Measurements from ENCODE around the gene ZNF195.
A peak's percentile ranks its signal among the peaks of the same experiment; 100 is the strongest.
"Not testable (repeated sequence)": the region's sequence is repeated elsewhere in the genome, so short reads cannot be mapped to it uniquely, and the experiment has no call there.

The ZNF195 gene

DNA sequence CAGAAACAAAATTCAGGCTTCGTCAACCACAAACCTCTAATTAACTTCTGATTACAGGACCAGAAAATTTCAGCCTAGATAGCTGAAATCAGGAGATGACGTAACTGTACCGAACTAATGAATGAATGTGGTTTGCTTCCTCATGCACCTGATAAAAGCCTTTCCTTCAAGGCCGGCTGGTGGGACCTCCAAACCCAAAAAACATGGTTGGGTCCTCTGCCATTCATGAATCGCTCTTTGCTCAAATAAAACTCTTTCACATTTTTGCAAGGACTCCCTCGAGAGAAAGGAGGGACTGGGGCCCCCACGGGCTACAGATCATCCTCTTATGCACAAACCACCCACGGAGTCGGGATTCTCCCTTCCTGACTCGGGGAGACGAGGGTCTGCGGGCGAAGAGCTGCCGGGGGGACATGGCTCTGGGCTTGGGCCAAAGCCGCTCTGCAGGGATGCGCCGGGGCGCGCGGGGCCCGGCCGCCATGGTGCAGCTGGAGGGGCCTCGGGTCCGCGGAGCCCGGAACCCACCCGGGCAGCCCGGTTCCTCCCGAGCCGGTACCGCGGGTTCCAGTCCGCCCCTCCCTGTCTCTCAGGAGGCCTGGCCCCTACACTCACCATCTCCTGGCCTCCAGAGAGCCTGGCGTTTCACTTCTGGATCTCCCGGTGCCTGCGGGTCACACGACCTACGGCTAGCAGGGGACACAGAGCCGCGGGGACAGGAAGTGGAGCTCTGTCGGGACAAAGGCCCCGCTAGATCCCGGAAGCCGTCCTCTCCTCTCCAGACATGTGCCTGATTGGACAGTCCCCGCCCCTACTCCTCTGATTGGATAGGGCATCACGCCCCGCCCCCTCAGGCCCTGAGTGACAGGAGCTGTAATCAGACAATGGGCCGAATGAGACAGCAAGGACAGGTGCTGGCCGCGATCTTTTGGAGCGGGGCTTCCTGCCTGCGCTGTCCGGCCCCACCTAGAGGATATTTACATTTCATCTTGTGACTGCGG is at the start of gene ZNF195:
Gene ZNF195 (minus strand): TSS at position 721 of the 998 bp plus-strand sequence. CDS start 106 bp downstream, at position 615.
- Mint-ChIP-seq H3K36me3 (ENCODE audit: low read depth) (peaks cover 47% of the 10 kb centered on the region), H3K27me3 (no peaks in the 10 kb centered on the region), H3K9me3 (peaks cover 7% of the 10 kb centered on the region), H3K4me1 (ENCODE audit: low read depth) (peaks cover 60% of the 10 kb centered on the region), H3K27ac (peak within 1 kb of the TSS; percentile 95), H3K4me3 (peak within 1 kb of the TSS; percentile 93)

- H3K36me3 Mint-ChIP-seq (ENCODE audit: low read depth); H3K4me1 Mint-ChIP-seq (ENCODE audit: low read depth); H3K9me3 Mint-ChIP-seq; H3K4me3 Mint-ChIP-seq; H3K27ac Mint-ChIP-seq: not testable (repeated sequence)
- peaks cover 23% of the 10 kb centered on the region for H3K27me3 Mint-ChIP-seq
Measured at GRCh38 chr11:3428076-3428475, 49.1 kb upstream of the ZNF195 start.

DNA sequence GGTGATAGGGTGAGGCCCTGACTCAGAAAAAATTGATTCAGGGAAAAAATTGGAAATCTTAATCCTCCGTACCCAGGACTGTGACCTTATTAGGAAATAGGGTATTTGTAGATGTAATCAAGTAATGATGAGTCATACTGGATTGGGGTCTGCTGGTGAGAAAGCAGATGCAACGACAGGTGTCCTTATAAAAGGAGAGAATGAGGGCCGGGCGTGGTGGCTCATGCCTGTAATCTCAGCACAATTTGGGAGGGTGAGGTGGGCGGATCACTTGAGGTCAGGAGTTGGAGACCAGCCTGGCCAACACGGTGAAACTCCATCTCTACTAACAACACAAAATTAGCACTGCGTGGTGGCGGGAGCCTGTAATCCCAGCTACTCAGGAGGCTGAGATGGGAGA is 47.6 kb upstream of the ZNF195 start:
- H3K27ac Mint-ChIP-seq; H3K9me3 Mint-ChIP-seq; H3K36me3 Mint-ChIP-seq (ENCODE audit: low read depth); H3K4me3 Mint-ChIP-seq: not testable (repeated sequence)
- Mint-ChIP-seq H3K4me1 (ENCODE audit: low read depth) (peaks cover 11% of the 10 kb centered on the region), H3K27me3 (peaks cover 23% of the 10 kb centered on the region)

DNA sequence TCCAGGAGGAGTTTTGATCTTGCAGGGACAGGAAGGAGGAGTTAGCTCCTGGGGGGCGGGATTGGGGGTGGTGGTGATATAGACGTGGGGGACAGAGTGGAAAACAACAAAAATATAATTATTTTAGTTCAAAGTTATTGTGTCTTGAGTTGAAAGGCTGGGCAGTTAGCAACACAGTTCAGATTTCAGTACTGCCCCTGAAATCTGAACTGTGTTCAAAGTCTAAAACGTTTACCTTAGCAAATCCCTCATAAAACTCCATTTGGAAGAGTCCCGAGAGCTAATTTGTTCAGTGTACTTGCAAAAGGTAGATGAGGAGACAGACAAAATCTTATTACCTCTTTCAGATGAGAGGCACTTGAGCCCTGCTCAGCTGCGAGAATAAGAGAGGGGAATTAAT is 45.0 kb upstream of the ZNF195 start:
- H3K4me1 Mint-ChIP-seq (ENCODE audit: low read depth) = peaks cover 16% of the 10 kb centered on the region
- H3K36me3 Mint-ChIP-seq (ENCODE audit: low read depth); H3K27ac Mint-ChIP-seq; H3K27me3 Mint-ChIP-seq; H3K9me3 Mint-ChIP-seq: not testable (repeated sequence)
- H3K4me3 Mint-ChIP-seq = peak overlapping the region; percentile 89

GRCh38 chr11:3423138-3423731 is 44.3 kb upstream of the ZNF195 start:
- H3K4me3 Mint-ChIP-seq = peak overlapping the region; percentile 89
- not testable (repeated sequence) for H3K9me3 Mint-ChIP-seq; H3K36me3 Mint-ChIP-seq (ENCODE audit: low read depth); H3K27ac Mint-ChIP-seq; H3K27me3 Mint-ChIP-seq
- H3K4me1 Mint-ChIP-seq (ENCODE audit: low read depth) = peaks cover 16% of the 10 kb centered on the region

GRCh38 chr11:3422380-3423137 is 43.6 kb upstream of the ZNF195 start:
- not testable (repeated sequence) for H3K36me3 Mint-ChIP-seq (ENCODE audit: low read depth); H3K27me3 Mint-ChIP-seq; H3K9me3 Mint-ChIP-seq
- Mint-ChIP-seq H3K4me1 (ENCODE audit: low read depth) (peaks cover 16% of the 10 kb centered on the region), H3K27ac (peak overlapping the region; percentile 94), H3K4me3 (peak overlapping the region; percentile 89)

DNA sequence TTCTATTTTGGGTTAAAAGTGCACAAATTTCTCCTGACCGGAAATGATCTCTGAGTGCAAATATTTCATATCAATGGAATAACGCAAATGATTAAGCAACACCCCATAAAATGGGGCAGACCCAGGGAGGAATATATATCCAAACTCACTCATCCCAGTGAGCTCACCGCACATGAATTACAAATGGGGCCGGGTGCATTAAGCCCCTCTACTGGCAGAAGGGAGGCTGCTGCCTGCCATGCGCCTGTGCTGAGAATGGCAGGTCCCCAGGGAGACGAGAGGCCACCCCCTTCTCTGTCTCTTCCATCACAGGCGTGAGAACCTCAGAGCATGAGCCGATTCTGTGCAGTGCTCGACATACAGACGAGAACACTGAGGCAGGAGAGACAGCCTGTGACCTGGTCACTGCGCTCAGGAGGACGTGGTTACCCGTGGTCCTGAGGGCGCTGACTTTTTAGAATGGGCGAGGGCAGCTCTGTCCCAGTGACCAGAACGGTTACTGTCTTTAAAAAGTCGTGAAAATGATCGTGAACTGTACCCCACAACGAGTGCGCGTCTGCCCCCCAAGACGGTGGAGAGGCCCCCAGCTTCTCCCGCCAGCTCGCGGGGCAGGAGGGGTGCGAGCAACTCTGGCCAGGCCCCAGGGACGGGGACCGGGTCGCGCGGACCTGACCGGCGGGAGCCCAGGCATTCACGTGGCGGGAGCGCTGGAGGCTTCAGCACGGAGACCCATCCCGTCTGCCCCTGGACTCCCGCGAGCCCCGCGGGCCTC is 42.8 kb upstream of the ZNF195 start:
- Mint-ChIP-seq H3K4me1 (ENCODE audit: low read depth) (peaks cover 16% of the 10 kb centered on the region), H3K4me3 (peak overlapping the region; percentile 89), H3K27ac (peak overlapping the region; percentile 89)
- not testable (repeated sequence) for H3K36me3 Mint-ChIP-seq (ENCODE audit: low read depth); H3K9me3 Mint-ChIP-seq; H3K27me3 Mint-ChIP-seq

GRCh38 chr11:3420281-3421042 is 41.5 kb upstream of the ZNF195 start:
- H3K4me1 Mint-ChIP-seq (ENCODE audit: low read depth) = peaks cover 16% of the 10 kb centered on the region
- not testable (repeated sequence) for H3K27ac Mint-ChIP-seq, H3K4me3 Mint-ChIP-seq

GRCh38 chr11:3419496-3419895 is 40.5 kb upstream of the ZNF195 start:
- H3K4me1 Mint-ChIP-seq (ENCODE audit: low read depth) = peaks cover 16% of the 10 kb centered on the region
- H3K27me3 Mint-ChIP-seq; H3K36me3 Mint-ChIP-seq (ENCODE audit: low read depth); H3K4me3 Mint-ChIP-seq; H3K9me3 Mint-ChIP-seq; H3K27ac Mint-ChIP-seq: not testable (repeated sequence)

More at GRCh38 chr11:3420281-3421042, 41.5 kb upstream of the ZNF195 start:
- not testable (repeated sequence) for H3K36me3 Mint-ChIP-seq (ENCODE audit: low read depth); H3K27me3 Mint-ChIP-seq; H3K9me3 Mint-ChIP-seq

DNA sequence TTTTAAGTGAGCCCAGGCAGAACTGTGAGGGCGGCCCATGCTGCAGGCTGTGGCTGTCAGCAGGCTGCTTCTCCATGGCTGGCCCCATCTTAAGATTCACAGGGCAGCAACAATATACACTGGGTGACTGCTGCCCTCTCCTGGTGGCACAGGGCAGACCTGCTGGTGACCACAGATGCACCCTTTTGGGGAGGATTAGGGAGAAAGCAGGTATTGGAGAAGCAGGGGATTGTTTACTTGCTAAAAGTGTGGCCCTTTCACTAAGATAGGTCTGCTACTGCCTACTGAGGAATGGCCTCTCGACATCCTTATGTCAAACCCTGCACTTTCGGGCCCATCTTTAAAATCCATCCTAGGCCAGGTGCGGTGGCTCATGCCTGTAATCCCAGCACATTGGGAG is 38.1 kb upstream of the ZNF195 start:
- not testable (repeated sequence) for H3K36me3 Mint-ChIP-seq (ENCODE audit: low read depth); H3K27ac Mint-ChIP-seq; H3K27me3 Mint-ChIP-seq; H3K4me1 Mint-ChIP-seq (ENCODE audit: low read depth); H3K9me3 Mint-ChIP-seq; H3K4me3 Mint-ChIP-seq

DNA sequence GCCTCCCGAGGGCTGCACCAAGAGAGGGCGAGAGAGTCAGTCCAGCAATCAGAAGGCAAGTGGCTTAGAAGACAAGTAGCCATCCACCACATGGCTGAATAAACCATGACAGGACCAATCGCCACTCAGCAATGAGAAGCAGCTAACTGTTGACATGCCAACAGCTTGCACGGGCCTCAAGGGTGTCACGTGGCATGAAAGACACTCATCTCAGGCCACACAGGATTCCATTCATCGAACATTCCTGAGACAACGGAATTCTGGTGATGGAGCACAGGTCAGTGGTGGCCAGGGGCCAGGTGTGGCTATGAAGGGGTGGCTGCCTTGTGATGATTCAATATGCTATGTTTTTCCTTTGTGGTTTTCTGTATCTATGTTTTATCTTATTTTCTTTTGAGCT is 36.4 kb upstream of the ZNF195 start:
- not testable (repeated sequence) for H3K27me3 Mint-ChIP-seq; H3K27ac Mint-ChIP-seq; H3K4me1 Mint-ChIP-seq (ENCODE audit: low read depth); H3K4me3 Mint-ChIP-seq; H3K36me3 Mint-ChIP-seq (ENCODE audit: low read depth); H3K9me3 Mint-ChIP-seq

DNA sequence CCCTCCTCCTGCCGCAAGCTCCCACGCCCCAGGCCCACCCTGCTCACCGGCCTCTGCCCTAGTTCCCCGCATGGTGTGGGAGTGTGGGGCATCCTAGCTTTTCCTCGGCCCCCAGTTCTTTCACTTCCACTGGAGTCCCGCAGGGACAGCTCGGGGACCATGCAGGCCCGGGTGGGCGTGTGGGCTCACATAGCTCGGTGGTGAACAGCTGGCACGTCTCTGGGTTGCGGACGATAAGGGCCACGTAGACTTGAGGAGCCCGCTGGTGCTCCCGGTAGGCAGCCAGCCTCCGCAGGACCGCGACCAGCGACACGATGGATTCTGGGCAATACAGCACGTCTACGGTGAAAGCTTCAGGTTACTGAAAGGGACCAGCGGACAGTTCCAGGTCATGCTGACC is 34.7 kb upstream of the ZNF195 start:
- not testable (repeated sequence) for H3K4me1 Mint-ChIP-seq (ENCODE audit: low read depth); H3K4me3 Mint-ChIP-seq; H3K9me3 Mint-ChIP-seq; H3K27ac Mint-ChIP-seq; H3K27me3 Mint-ChIP-seq; H3K36me3 Mint-ChIP-seq (ENCODE audit: low read depth)

- no peak overlapping the region for H3K4me3 Mint-ChIP-seq
- no peak overlapping the region for H3K27ac Mint-ChIP-seq
- no peaks in the 10 kb centered on the region for H3K36me3 Mint-ChIP-seq (ENCODE audit: low read depth)
- H3K27me3 Mint-ChIP-seq = no peaks in the 10 kb centered on the region
- no peaks in the 10 kb centered on the region for H3K9me3 Mint-ChIP-seq
- no peaks in the 10 kb centered on the region for H3K4me1 Mint-ChIP-seq (ENCODE audit: low read depth)
Measured at GRCh38 chr11:3412837-3413236, 33.9 kb upstream of the ZNF195 start.

- H3K4me3 Mint-ChIP-seq = not testable (repeated sequence)
Measured at GRCh38 chr11:3408722-3409121, 29.8 kb upstream of the ZNF195 start.

More at GRCh38 chr11:3408722-3409121, 29.8 kb upstream of the ZNF195 start:
- H3K36me3 Mint-ChIP-seq (ENCODE audit: low read depth); H3K27ac Mint-ChIP-seq; H3K9me3 Mint-ChIP-seq; H3K27me3 Mint-ChIP-seq; H3K4me1 Mint-ChIP-seq (ENCODE audit: low read depth): not testable (repeated sequence)

Data from stimulated activated naive CD8-positive, alpha-beta T cell treated with anti-CD3 and anti-CD28 coated beads, Interleukin-15, Interleukin-2, amounts not matched to agents 100 ng/mL and 50 ng/mL, for 24 hours (primary cell).